GM12873 (cell line): ENCODE results near the gene DNAH3.

ENCODE experiments used
- CTCF ChIP-seq: IDR thresholded peaks from 2 replicates; pipeline ENCODE4 v1.5.1; 2012; ENCODE audit warnings: low read depth, mild to moderate bottlenecking, moderate library complexity, low read length, control low read depth; ENCODE audit not compliant: insufficient read depth; ENCODE audit errors: missing control alignments

DNAH3 gene

GRCh38 chr16:21190599-21190998 lies 40.0 kb upstream of the DNAH3 start:
- no peak for TF ChIP-seq CTCF

GRCh38 chr16:21190013-21190412 lies 39.4 kb upstream of the DNAH3 start:
- no peak for TF ChIP-seq CTCF

- TF ChIP-seq CTCF: no peak
Observed at GRCh38 chr16:21189311-21189710, 38.7 kb upstream of the DNAH3 start.

- no peak for TF ChIP-seq CTCF
Observed at GRCh38 chr16:21186326-21186691, 35.7 kb upstream of the DNAH3 start.

GRCh38 chr16:21185659-21186325 lies 35.1 kb upstream of the DNAH3 start:
- TF ChIP-seq CTCF: no peak

GRCh38 chr16:21184834-21185233 lies 34.2 kb upstream of the DNAH3 start:
- no peak for TF ChIP-seq CTCF

GRCh38 chr16:21183995-21184394 lies 33.3 kb upstream of the DNAH3 start:
- TF ChIP-seq CTCF: no peak
